ENCODE data around the gene MYH3.

Gene MYH3

GRCh38 chr17:10648381-10648780 lies 8.7 kb downstream of the MYH3 start:
- DNase-seq: no peak

- peak; percentile 54 to 75 for DNase-seq
These were observed 10.6 kb downstream of the MYH3 start for GRCh38 chr17:10646392-10646990.

GRCh38 chr17:10640475-10640874 lies 16.6 kb downstream of the MYH3 start:
- DNase-seq: no peak

- DNase-seq: no peak
These were observed 19.0 kb downstream of the MYH3 start for GRCh38 chr17:10638151-10638550.

- no peak for DNase-seq
These were observed 21.8 kb downstream of the MYH3 start for GRCh38 chr17:10635290-10635689.

GRCh38 chr17:10633738-10634379 lies 23.2 kb downstream of the MYH3 start:
- DNase-seq: no peak

GRCh38 chr17:10631701-10632100 lies 25.4 kb downstream of the MYH3 start:
- no peak for DNase-seq

GRCh38 chr17:10631048-10631700 lies 25.9 kb downstream of the MYH3 start:
- DNase-seq: peak in 1 of 2 experiments; percentile 22

- no peak for DNase-seq
These were observed 27.4 kb downstream of the MYH3 start for GRCh38 chr17:10629706-10630105.

- DNase-seq: no peak
These were observed 28.4 kb downstream of the MYH3 start for GRCh38 chr17:10628756-10629155.

GRCh38 chr17:10626390-10626789 lies 30.7 kb downstream of the MYH3 start:
- DNase-seq: no peak

GRCh38 chr17:10624969-10625368 lies 32.1 kb downstream of the MYH3 start:
- no peak for DNase-seq

- DNase-seq: no peak
These were observed 33.3 kb downstream of the MYH3 start for GRCh38 chr17:10623737-10624338.

GRCh38 chr17:10622617-10623485 lies 34.3 kb downstream of the MYH3 start:
- DNase-seq: no peak

- DNase-seq: no peak
These were observed 35.7 kb downstream of the MYH3 start for GRCh38 chr17:10621397-10621796.

GRCh38 chr17:10620823-10621222 lies 36.3 kb downstream of the MYH3 start:
- DNase-seq: no peak

GRCh38 chr17:10618202-10618635 lies 38.9 kb downstream of the MYH3 start:
- peak; percentile 39 to 48 for DNase-seq

- no peak for DNase-seq
These were observed 40.0 kb downstream of the MYH3 start for GRCh38 chr17:10617120-10617505.

- peak; percentile 45 to 66 for DNase-seq
These were observed 40.5 kb downstream of the MYH3 start for GRCh38 chr17:10616502-10617119.

GRCh38 chr17:10614536-10615155 lies 42.5 kb downstream of the MYH3 start:
- no peak for DNase-seq

GRCh38 chr17:10613775-10614513 lies 43.2 kb downstream of the MYH3 start:
- DNase-seq: no peak
